ENCODE measurements around the gene JPT2. TPM values are rescaled to one million over a fixed set of nuclear protein-coding genes. Genes with fewer than 3 reads are reported as not detected.

The JPT2 gene
- total and polyA plus RNA-seq, 10 of the 15 experiments (the other 5 are each of a cell fraction or from before 2014, with no cell fraction given): 11.7 to 78.4 (median 48.4) TPM

GRCh38 chr16:1747934-1748333 lies 69.9 kb downstream of the JPT2 start:
- DNase-seq (ENCODE audit: low read depth, low spot score): no peak
- Histone ChIP-seq H3K4me1 (ENCODE audit: control insufficient read depth, insufficient read depth, low read length) (no peaks in the 10 kb centered on the region), H3K27me3 (replicated peaks in 1 of 2; ENCODE audit: control insufficient read depth in 2 of 2, insufficient read depth in 2 of 2, low read length in 1 of 2) (no peaks in the 10 kb centered on the region), H3K4me2 (ENCODE audit: control insufficient read depth, insufficient read depth) (no peak overlapping the region), H4K20me1 (ENCODE audit: control insufficient read depth, insufficient read depth) (no peaks in the 10 kb centered on the region), H3K79me2 (ENCODE audit: control insufficient read depth, insufficient read depth, low read length) (no peaks in the 10 kb centered on the region), H3K27ac (ENCODE audit: control insufficient read depth, insufficient read depth) (no peak overlapping the region), H3K4me3 (no peak overlapping the region), H3K9ac (ENCODE audit: control insufficient read depth, insufficient read depth, low read length) (no peak overlapping the region), H3K9me3 (replicated peaks; ENCODE audit: control insufficient read depth, insufficient read depth, low read length) (no peaks in the 10 kb centered on the region), H2AFZ (ENCODE audit: control insufficient read depth, low read depth, low read length) (no peak overlapping the region), H3K36me3 (ENCODE audit: control insufficient read depth in 2 of 2, insufficient read depth in 2 of 2, low read length in 1 of 2) (peaks cover 10 to 18% of the 10 kb centered on the region in 2 experiments)
- in situ Hi-C loops (cut with MboI): no loop called here
- POLR2A ChIA-PET: no interaction called here
- no peak for ATAC-seq
- FAIRE-seq: no peak
- TF ChIP-seq SMAD1 (IDR thresholded peaks at IDR 0.05; ENCODE audit: low read depth, partially characterized antibody) (no peak), TBL1XR1 (IDR thresholded peaks at IDR 0.05; ENCODE audit: low read depth, low read length) (no peak), ZBED1 (IDR thresholded peaks at IDR 0.05; ENCODE audit: borderline replicate concordance) (no peak), ZBTB4 (CRISPR knock-in tag; IDR thresholded peaks at IDR 0.05) (no peak), MEF2B (IDR thresholded peaks at IDR 0.05; ENCODE audit: partially characterized antibody, poor library complexity, severe bottlenecking) (no peak), SUZ12 (IDR thresholded peaks at IDR 0.05; ENCODE audit: unreplicated experiment) (no peak)
- RAD21 ChIA-PET (ENCODE audit: unreplicated experiment): no interaction called here
- CTCF ChIA-PET: no interaction called here
- intact Hi-C loops (cut with micrococcal nuclease; ENCODE audit: unreplicated experiment): no loop called here
- SMC1A ChIA-PET (ENCODE audit: uncharacterized antibody, unreplicated experiment): no interaction called here
- WGBS (ENCODE audit: insufficient coverage, insufficient replicate concordance, low lambda C conversion rate, missing lambda C conversion rate): 95% methylated on average over 11 of the region's 11 CpGs
- no TSS peak for BruUV-seq (replicated peaks)
